SKM-1 treated with dmso at 0.1 percent for 144 hours (cell line): ENCODE results near the gene ANXA6.
A peak's percentile ranks its signal among the peaks of the same experiment; 100 is the strongest.

Experiments
- DNase-seq: peaks from one replicate; lab custom pipeline; 2025; ENCODE audit not compliant: unreplicated experiment; lab: John Stamatoyannopoulos, UW

Gene ANXA6

GRCh38 chr5:151067632-151068432 lies 89.7 kb downstream of the ANXA6 start:
- no peak for DNase-seq

- DNase-seq: no peak
Observed at GRCh38 chr5:151066920-151067319, 90.7 kb downstream of the ANXA6 start.

- DNase-seq: no peak
Observed at GRCh38 chr5:151065609-151066008, 92.0 kb downstream of the ANXA6 start.

GRCh38 chr5:151064916-151065499 lies 92.6 kb downstream of the ANXA6 start:
- no peak for DNase-seq

GRCh38 chr5:151063142-151063989 lies 94.2 kb downstream of the ANXA6 start:
- peak; percentile 5 for DNase-seq

GRCh38 chr5:151062405-151063141 lies 95.0 kb downstream of the ANXA6 start:
- DNase-seq: no peak

- DNase-seq: no peak
Observed at GRCh38 chr5:151060742-151061141, 96.8 kb downstream of the ANXA6 start.

GRCh38 chr5:151058891-151059489 lies 98.6 kb downstream of the ANXA6 start:
- peak; percentile 26 for DNase-seq

GRCh38 chr5:151058301-151058700 lies 99.3 kb downstream of the ANXA6 start:
- no peak for DNase-seq

- peak; percentile 69 for DNase-seq
Observed at GRCh38 chr5:151056379-151057325, 100.9 kb downstream of the ANXA6 start.

- no peak for DNase-seq
Observed at GRCh38 chr5:151055336-151055735, 102.2 kb downstream of the ANXA6 start.

- DNase-seq: no peak
Observed at GRCh38 chr5:151054709-151055108, 102.9 kb downstream of the ANXA6 start.

- no peak for DNase-seq
Observed at GRCh38 chr5:151053796-151054462, 103.7 kb downstream of the ANXA6 start.

- peak; percentile 4 for DNase-seq
Observed at GRCh38 chr5:151052836-151053235, 104.7 kb downstream of the ANXA6 start.

- no peak for DNase-seq
Observed at GRCh38 chr5:151051931-151052608, 105.5 kb downstream of the ANXA6 start.

- DNase-seq: peak; percentile 91
Observed at GRCh38 chr5:151051066-151051930, 106.3 kb downstream of the ANXA6 start.
